Spinal cord (tissue), 10 donors: ENCODE data around the gene DOCK1. TPM values are rescaled to one million over a fixed set of nuclear protein-coding genes. Genes with fewer than 3 reads are reported as not detected.
"Not testable (repeated sequence)": the region's sequence is repeated elsewhere in the genome, so short reads cannot be mapped to it uniquely, and the experiment has no call there.

ENCODE experiments used
- DNase-seq, 6 donors: peaks; one replicate each; pipeline versions ENCODE4 v3.0.0 to v3.0.0-alpha.2; 2013 to 2015; ENCODE audit warnings: low spot score in 6 of 6, low read depth in 4 of 6
- H3K27ac ChIP-seq: one replicate; pipeline ENCODE4 v1.5.1; 2013; ENCODE audit warnings: low read depth, low read length, control low read depth
- H3K27me3 ChIP-seq: one replicate; pipeline ENCODE4 v1.6.1; 2013; ENCODE audit warnings: low read length; ENCODE audit not compliant: control insufficient read depth, insufficient read depth
- H3K36me3 ChIP-seq: one replicate; pipeline ENCODE4 v1.6.1; 2013; ENCODE audit warnings: low read length; ENCODE audit not compliant: control insufficient read depth, insufficient read depth
- H3K4me1 ChIP-seq: one replicate; pipeline ENCODE4 v1.6.1; 2013; ENCODE audit warnings: low read length; ENCODE audit not compliant: control insufficient read depth, insufficient read depth
- H3K4me3 ChIP-seq: one replicate; pipeline ENCODE4 v1.5.1; 2013; ENCODE audit warnings: low read depth, low read length, control low read depth
- H3K9me3 ChIP-seq: one replicate; pipeline ENCODE4 v1.6.1; 2013; ENCODE audit warnings: low read length; ENCODE audit not compliant: control insufficient read depth, insufficient read depth
- WGBS: methylation state at CpG from one replicate; pipeline ENCODE4 v1.1.5; 2013; ENCODE audit warnings: missing lambda C conversion rate; ENCODE audit not compliant: insufficient coverage; 5-methylcytosine and 5-hydroxymethylcytosine counted together
- polyA plus RNA-seq, 2 donors: library from polyadenylated mRNA; unstranded; fragments of 120-200 nt; gene quantifications; one replicate each; pipeline ENCODE4 v1.2.1, GENCODE V29; 2013; ENCODE audit not compliant: insufficient read length in 2 of 2
- total RNA-seq, 2 donors: library from RNA; depleted of rRNA in 1 of 2; stranded (reverse); fragments of 120-200 nt in 1 of 2; fragments of >200 nt in 1 of 2; gene quantifications; one replicate each; pipeline versions ENCODE4 v1.2.3 to v1.2.4, GENCODE V29; 2013 to 2014
- donor health status: healthy.

Gene DOCK1
- total and polyA plus RNA-seq, 4 donors, result 31.3 to 74.1 (median 50.3) TPM

- Histone ChIP-seq H3K36me3 (no peaks in the 10 kb centered on the region), H3K4me3 (no peak overlapping the region), H3K27me3 (no peaks in the 10 kb centered on the region), H3K4me1 (no peaks in the 10 kb centered on the region), H3K27ac (no peak overlapping the region), H3K9me3 (no peaks in the 10 kb centered on the region)
- no CpG with 5 or more reads among the region's 5 CpGs for WGBS
- no peak for DNase-seq
These were observed 24.3 kb upstream of the DOCK1 start for GRCh38 chr10:126880926-126881325.

DNA sequence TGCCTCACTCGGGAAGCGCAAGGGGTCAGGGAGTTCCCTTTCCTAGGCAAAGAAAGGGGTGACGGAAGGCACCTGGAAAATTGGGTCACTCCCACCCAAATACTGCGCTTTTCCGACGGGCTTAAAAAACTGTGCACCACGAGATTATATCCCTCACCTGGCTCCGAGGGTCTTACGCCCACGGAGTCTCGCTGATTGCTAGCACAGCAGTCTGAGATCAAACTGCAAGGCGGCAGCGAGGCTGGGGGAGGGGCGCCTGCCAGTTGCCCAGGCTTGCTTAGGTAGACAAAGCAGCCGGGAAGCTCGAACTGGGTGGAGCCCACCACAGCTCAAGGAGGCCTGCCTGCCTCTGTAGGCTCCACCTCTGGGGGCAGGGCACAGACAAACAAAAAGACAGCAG lies 23.2 kb upstream of the DOCK1 start:
- not testable (repeated sequence) for H3K9me3 ChIP-seq, H3K36me3 ChIP-seq, H3K4me3 ChIP-seq, H3K4me1 ChIP-seq, H3K27me3 ChIP-seq, DNase-seq, H3K27ac ChIP-seq
- 5% methylated on average over 9 of the region's 16 CpGs for WGBS

GRCh38 chr10:126888436-126888835 lies 16.8 kb upstream of the DOCK1 start:
- H3K4me3 ChIP-seq, H3K27me3 ChIP-seq, H3K36me3 ChIP-seq, H3K4me1 ChIP-seq, H3K9me3 ChIP-seq, DNase-seq, H3K27ac ChIP-seq: not testable (repeated sequence)
- no CpG with 5 or more reads among the region's 1 CpG for WGBS

DNA sequence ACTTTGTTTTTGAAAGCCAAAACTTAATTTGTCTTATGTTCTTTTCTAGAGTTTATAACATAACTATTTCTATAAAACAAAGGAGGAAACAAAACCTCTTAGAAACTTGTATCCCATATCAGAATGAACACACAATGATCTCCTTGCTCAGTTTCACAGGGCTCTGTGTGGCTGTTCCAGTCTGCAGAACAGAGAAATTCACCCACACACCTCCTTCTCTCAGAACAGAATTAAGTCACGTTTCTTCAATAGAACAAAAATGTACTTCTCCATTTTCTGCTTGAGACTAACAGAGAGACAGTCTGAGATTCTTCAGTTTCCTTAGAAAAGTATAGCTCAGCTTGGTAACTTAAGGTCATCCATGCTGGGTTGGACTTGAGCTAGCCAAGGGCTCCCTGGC lies 15.8 kb upstream of the DOCK1 start:
- Histone ChIP-seq H3K36me3 (no peaks in the 10 kb centered on the region), H3K27ac (no peak overlapping the region), H3K4me1 (no peaks in the 10 kb centered on the region), H3K9me3 (no peaks in the 10 kb centered on the region), H3K4me3 (no peak overlapping the region), H3K27me3 (no peaks in the 10 kb centered on the region)
- no peak for DNase-seq
- WGBS, result no CpG with 5 or more reads among the region's 1 CpG

GRCh38 chr10:126890797-126891196 lies 14.4 kb upstream of the DOCK1 start:
- H3K4me3 ChIP-seq, H3K27ac ChIP-seq, H3K9me3 ChIP-seq, H3K36me3 ChIP-seq, H3K27me3 ChIP-seq, DNase-seq, H3K4me1 ChIP-seq: not testable (repeated sequence)
- 100% methylated on average over 1 of the region's 5 CpGs for WGBS

GRCh38 chr10:126892226-126893175 lies 12.7 kb upstream of the DOCK1 start:
- H3K9me3 ChIP-seq, result peaks cover 2% of the 10 kb centered on the region
- H3K27ac ChIP-seq, result no peak overlapping the region
- DNase-seq, result no peak
- no peaks in the 10 kb centered on the region for H3K27me3 ChIP-seq
- no peak overlapping the region for H3K4me3 ChIP-seq
- H3K36me3 ChIP-seq, result no peaks in the 10 kb centered on the region
- WGBS, result 69% methylated on average over 16 of the region's 16 CpGs
- H3K4me1 ChIP-seq, result no peaks in the 10 kb centered on the region

DNA sequence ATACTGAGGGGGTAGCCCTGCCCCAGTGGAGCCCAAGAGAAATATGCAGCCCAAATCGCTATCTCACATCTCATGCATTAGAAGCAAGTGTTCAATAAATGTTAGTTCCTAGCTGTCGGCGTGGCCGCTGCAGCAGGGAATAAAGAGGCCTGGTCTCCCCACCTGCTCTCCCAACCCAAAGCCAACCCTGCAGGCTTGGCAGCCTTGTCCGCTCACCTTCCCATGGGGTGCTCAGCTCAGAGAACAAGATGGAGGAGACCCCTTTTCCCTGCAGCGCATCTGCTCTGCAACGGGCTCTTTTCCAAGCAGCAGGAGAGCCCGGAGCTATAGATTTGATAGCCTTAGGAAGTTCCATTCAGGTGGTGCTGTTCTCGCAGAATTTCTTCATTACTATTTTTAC lies 12.0 kb upstream of the DOCK1 start:
- Histone ChIP-seq H3K4me3 (no peak overlapping the region), H3K36me3 (no peaks in the 10 kb centered on the region), H3K4me1 (no peaks in the 10 kb centered on the region), H3K9me3 (peaks cover 2% of the 10 kb centered on the region), H3K27ac (no peak overlapping the region), H3K27me3 (no peaks in the 10 kb centered on the region)
- DNase-seq, result peak in 2 of 6 donors; percentile 10 to 71
- whole genome bisulfite sequencing, result 100% methylated on average over 4 of the region's 9 CpGs

DNA sequence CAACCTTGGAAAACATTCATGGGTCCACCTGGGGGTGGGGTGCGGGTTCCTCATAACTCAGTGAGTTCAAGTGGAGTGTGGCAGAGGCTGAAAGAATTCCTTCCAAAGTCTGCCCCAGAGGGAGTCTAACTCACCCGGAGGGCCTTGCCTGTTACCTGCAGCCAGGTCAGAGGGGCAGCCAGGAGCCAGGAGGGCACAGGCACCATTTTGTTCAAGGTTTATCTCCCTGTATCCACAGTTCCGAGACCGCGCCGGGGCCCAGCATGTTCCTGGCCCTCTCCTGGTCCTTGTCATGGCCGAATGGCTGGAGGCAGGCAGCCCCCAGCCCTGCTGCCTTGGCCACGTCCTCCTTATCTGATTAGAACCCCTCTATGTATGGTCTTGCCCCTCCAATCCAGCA lies 11.4 kb upstream of the DOCK1 start:
- no peaks in the 10 kb centered on the region for H3K27me3 ChIP-seq
- H3K4me1 ChIP-seq, result no peaks in the 10 kb centered on the region
- no peaks in the 10 kb centered on the region for H3K36me3 ChIP-seq
- peaks cover 4% of the 10 kb centered on the region for H3K9me3 ChIP-seq
- H3K4me3 ChIP-seq, result no peak overlapping the region
- no peak overlapping the region for H3K27ac ChIP-seq
- 78% methylated on average over 8 of the region's 8 CpGs for WGBS
- no peak for DNase-seq

DNA sequence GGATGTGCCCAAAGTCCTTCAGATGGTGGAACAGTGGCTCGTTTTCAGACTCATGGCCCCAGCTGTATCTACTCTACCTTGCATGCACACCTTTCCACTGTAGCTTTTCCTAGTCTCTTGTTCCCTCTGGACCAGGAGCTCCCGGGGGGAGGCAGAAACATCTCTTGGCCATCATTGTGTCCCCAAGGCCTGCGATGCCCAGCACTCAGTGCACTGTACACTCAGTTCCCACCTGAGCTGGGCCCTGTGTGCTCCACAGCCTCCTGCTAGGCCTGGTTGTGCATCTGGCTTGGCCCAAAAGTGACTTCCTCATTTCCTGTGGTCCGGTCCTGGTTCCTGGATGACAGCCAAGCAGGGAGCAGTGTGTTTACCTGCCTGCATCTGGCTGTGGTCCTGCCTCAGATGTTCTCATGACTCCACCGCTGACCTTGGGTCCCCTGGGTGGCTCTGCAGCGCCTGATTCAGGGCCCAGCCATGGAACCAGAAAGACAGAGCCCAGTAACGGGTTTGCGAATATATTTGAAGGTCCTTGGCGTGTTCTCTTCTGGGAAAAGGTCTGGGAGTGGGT lies 9.9 kb upstream of the DOCK1 start:
- no peak overlapping the region for H3K4me3 ChIP-seq
- peaks cover 6% of the 10 kb centered on the region for H3K9me3 ChIP-seq
- H3K27me3 ChIP-seq, result no peaks in the 10 kb centered on the region
- no peak for DNase-seq
- no peaks in the 10 kb centered on the region for H3K4me1 ChIP-seq
- WGBS, result 90% methylated on average over 9 of the region's 9 CpGs
- no peaks in the 10 kb centered on the region for H3K36me3 ChIP-seq
- H3K27ac ChIP-seq, result no peak overlapping the region

DNA sequence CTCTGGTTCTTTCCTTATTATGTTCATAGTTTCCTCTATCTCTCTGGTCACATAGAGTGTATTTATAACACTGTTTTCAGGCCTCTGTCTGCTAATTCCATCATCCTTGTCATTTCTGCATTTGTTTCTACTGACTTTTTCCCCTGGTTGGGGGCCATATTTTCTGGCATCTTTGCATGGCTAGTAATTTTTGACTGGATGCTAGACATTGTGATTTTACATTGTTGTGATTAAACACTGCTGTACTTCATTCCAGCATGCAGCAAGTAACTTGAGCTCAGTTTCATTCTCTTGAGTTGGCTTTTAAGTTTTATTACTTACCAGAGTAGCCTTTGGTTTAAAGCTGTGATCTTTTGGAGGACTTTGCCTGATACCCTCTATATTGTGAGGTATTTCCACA lies 6.8 kb upstream of the DOCK1 start:
- DNase-seq, result no peak
- Histone ChIP-seq H3K9me3 (peaks cover 6% of the 10 kb centered on the region), H3K4me3 (no peak overlapping the region)

More for the DNA sequence above, 6.8 kb upstream of the DOCK1 start:
- H3K4me1 ChIP-seq, result no peaks in the 10 kb centered on the region
- peaks cover 4% of the 10 kb centered on the region for H3K27me3 ChIP-seq
- no peak overlapping the region for H3K27ac ChIP-seq
- no peaks in the 10 kb centered on the region for H3K36me3 ChIP-seq
